Cerebellar nuclear complex (tissue), 1 donor: ENCODE data around the gene TBX20.
"Not testable (repeated sequence)": the region's sequence is repeated elsewhere in the genome, so short reads cannot be mapped to it uniquely, and the experiment has no call there.

ENCODE experiments used
- DNase-seq, 2 experiments: peaks; one replicate each; lab custom pipeline; 2025; lab: John Stamatoyannopoulos, UW

The TBX20 gene

DNA sequence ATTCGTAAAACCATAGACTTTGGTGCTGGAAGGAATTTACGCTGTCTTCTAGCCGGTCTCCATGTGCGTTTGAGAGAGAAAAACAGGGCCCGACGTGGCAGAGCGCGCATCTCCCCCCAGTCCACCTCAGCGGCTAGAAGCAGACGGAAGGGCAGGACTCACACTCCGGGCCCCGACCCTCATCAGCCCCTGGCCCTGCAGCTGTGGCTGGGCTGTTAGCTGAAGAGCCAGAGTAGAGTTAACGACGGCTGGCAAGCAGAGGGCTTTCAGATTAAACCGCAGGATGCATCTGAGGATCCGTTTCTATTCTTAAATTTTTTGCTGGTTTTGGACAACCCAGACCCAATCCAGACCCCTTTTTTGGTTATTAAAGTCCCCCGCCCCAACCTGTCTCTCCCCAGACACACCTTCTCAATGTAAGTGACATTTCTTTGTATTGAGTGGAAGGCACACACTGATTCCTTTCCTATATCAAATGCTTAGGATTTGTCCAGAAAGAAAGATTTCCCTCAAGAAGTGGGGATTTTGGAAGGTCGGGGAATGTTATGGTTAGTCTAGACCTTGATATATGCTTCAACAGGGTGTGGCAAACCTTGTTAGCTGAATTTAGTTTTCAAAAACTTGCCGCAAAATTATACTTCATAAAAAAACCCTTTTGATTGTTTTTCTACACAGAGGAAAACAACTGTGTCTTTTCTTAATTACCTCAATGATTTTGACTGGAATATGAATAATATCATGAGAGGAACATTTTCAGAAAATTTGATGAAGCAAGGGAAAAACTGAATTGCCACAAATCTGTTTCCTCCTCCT, 1.7 kb upstream of the TBX20 start:
- no peak for DNase-seq

DNA sequence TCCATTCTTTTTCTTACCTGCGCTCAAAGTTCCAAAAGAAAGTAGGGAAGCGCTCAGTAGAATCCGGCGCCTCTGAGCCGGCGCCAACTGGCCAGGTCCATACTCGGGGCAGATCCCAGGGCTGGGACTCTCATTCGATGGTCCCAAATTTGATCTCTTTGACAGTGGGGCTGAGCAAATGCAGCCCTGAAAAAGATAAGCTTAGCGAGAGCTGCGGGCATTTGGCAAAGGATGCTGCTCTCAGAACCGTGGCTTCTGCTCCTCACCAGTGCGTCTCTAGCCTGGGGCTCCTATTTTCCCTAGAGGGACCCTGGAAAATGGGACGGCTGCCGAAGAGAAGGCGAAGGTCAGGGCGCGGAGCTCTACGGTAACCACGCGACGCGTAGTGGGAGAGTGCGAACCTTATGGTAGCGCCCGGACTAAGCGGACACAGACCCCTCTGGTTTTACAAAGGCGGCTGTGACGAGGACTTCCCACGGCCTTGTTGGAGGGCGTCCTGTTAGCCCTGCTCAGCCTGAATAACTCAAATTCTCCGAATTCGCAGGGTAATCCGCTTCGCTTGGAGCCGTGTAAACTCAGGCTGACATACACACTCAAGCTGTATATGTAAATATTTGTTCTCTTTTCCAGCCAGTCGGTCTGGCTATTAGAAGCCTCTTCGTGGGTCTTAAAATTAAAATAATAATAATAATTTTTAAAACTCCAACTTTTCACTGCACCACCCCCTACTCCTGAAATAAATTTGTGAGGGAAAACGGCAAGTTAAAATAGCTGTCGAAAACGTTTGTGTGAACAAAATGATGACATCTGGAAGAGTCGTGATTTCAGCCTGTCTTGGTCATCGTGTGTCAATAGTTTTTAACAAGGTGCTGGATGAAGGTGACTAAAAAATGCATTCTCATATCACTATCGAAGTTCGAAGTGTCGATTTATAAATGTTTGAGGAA, 869 bp upstream of the TBX20 start:
- no peak for DNase-seq

DNA sequence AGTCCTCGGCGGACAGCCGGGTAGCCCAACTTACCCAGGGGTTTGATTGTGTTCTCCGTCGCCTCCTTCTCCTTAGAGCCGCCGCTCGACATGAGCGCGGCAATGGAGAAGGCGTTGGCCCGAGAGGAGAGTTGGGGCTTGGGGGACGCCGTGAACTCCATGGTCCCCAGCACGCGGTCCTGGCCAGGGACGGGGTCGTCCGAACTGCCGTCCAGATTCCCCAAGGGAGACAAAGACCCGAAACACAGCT, 515 bp downstream of the TBX20 start:
- no peak for DNase-seq

DNA sequence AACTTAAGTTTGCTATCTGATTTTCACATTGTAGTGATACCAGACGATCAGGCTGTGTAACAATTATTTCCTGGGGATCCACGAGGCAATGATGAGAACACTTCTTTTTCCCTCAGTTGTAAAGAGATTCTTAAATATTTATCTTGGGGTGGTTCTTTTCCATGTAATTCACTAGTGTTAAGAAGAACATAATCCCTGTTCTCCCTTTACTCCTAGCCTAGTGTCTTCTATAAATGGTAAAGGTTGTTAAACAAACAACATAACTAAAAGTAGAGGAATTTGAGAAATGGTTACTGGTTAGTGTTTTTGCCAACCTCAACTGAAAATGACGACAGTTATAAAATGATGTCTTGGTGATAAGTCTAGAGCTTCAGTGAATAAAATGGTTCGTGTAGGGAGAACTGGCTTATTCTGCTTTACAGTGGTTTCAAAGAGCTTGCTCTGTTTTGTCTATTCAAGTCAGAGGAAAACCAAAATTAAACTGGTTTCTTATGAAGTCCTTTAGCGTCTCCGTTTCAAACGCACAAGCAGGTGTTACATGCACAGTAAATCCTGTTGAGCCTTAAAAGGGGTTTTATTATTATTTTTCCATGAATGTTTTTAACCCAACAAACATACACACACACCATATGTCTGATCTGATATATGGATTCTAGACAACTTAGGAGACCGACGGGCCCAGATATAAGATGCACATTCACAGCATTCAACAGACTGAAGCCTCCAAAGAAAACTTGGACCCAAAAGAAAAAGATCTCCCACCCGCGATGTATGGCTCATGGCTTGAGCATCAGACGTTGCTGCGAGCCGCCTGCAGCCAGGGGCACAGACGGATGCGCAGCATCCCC, 1.1 kb downstream of the TBX20 start:
- no peak for DNase-seq

DNA sequence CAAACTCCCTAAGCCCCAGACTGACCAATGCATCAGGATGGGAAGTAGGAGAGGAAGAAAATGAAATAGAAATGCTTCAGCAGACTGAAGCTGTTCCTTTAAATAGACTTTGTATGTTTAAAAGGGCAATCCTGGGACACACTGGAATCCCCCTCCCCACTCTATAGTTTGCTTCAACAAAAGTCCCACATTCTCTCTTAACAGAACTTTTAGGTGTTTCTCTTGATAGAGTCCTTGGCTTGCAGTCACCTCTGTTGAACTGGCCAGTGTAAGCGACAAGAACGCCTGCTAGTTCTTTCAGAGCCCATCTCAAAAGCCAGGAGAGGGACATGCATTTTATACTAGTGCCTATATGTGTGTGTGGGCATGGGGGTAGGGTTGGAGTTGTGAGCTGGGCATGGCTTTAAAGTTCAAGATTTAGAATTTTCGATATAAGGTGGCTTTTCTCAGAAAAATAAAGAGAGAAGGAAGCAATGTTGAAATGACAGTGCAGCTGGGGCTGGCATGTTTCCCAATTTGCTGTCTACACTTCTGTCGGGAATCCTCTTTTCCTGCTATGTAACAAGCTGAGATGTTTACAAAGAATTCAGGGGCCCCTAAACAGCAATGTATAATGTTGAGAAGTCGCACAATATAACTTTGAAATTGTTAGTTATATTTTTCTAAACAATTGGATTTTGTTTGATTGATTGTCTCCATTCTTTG, 2.1 kb downstream of the TBX20 start:
- DNase-seq = no peak

DNA sequence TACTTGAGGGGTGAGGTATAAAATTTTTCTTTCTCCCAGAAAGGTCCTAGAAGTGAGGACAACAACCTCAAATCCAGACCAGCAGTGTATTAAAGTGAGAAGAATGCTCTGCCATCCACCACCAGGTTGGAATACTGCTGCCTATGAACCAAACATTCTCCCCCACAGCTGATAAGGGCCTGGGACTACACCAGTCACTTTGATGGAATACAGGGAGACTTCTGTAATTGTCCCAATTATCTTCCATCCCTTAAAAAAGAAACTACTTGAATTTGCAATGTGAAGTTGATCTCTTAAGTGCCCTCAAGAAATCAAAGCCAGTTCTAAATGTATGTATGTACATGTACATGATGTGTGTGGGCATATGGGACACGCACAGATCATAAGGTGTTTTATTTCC, 3.0 kb downstream of the TBX20 start:
- no peak for DNase-seq

DNA sequence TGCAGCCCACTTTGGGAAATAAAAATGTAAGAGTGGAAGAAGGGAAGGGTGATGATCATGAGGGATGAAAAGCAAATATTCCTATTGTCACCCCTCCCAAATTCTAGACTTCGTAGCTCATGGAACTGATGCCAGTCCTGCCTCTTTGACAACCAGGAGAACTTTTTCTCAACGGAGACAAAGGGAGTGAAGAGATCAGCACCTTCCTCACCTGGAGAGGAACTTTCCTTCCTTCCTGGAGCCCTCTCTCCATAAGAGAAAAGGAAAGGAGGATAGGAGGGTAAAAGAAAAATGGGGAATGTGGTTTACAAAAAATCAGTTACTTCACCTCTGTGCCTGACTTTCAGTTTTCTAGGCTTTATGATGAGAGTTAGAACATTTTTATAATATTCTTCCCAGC, 3.4 kb downstream of the TBX20 start:
- DNase-seq = no peak

DNA sequence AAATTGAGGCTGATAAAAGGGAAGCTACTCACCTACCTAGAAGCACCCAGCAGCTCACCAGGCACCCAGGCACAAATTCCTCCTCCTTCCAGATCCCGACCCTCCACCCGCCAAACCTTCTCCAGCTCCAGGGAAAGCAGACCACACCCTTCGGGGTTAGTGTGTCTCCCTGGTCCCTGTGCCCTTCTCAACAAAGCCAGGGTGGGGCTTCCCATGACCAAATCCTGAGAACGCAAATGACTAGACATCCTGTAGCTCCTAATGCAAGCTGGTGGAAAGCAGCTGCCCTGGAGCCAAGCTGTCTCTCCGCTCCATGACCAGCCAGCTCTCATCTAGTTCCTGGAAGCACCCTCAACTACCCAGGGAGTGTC, 4.4 kb downstream of the TBX20 start:
- DNase-seq = no peak

DNA sequence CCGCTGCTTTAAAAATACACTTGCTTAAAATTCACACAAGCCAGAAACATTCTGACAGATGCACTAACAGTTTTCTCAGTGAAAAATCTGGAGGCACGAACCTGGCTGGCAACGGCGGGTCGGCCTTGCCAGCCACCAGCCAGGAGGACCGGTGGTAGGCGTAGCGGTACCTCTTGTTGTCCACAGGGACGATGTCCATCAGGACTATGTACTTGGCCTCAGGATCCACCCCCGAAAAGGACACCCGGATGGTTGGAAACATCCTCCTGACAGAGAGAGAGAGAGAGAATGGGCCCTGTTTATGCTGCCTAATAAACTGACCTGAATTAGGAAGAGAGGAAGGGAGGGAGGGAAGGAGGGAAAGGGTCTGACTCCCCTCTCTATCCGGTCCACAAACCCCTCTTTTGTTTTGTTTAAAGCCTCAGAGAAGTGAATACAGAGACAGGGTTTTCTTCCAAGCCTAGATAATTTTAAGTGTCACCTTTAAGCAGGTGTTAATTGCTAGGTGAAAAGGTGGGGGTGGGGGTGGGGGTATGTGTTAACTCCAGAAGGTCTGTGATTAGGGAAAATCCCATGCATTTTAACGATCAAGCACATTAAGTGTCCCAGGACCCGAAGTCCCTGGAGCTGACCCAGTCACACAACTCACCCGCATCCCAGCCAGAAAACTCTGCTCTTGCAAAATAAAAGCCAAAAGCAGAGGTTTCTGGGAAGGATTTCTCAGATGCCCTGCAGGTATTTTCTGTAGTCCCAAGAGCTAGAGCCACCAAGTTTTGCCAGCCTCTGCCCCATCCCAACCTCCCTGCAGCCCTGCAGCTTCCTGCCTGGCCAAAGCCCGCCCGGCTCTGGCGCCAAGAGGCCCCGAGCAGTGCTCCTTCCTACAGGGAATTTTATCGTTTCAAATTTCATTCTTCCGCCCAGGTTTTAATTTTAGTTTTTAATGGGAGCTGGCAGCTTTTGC, 5.0 kb downstream of the TBX20 start:
- DNase-seq = no peak

DNA sequence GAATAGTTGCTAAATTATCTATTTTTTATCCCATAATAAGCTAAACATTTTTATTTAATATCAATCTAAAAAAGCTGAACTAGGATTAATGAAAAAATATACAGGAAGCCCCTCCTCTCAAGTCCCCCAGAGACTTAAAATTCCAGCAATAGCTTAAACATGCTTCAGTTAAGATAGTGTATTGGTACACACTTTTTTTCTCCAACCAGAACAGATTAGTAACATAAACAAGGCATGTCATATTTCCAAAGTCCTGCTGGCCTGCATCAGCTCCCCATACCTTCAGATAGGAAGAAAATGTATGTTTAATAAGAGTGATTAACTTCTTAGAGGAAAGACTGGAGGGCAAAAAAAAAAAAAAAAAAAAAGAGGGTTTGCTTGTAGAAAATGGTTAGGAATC, 7.1 kb downstream of the TBX20 start:
- DNase-seq = no peak

DNA sequence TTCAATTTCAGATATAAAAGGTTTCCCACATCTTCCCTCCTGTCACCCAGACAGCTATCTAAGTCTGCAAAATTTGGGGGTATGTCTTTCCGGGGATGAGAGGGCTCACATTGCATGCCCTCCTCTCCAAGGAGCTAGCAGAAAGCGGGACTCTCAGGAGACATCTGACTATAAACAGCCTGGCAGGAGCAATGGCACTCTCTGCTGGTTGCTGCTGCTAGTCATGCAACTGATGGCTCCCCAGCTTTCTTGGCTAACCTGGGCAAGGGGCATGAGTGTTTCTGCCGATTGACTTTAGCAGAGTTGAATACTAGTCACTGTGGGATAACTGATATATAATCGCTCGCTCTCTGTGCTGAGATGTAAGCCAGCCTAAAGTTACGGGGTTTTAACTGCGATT, 12.0 kb downstream of the TBX20 start:
- no peak for DNase-seq

DNA sequence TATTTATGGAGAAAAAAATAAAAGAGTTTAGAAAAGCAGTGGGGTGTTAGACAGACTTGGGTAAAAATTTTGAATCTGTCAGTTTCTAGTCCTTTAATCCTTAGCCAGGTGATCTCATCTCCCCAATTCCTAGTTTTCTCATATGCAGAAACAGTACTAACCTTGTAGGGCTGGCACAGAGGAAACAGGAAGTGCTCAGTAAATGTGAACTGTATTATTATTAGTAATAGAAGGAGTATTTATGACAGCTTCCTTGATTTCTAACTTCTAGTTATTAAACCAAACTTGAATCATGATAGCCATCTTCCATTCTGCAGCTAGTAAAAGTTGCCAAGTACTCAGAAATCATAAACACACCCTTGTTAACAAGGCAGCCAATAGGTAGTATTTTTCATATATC, 12.5 kb downstream of the TBX20 start:
- no peak for DNase-seq

DNA sequence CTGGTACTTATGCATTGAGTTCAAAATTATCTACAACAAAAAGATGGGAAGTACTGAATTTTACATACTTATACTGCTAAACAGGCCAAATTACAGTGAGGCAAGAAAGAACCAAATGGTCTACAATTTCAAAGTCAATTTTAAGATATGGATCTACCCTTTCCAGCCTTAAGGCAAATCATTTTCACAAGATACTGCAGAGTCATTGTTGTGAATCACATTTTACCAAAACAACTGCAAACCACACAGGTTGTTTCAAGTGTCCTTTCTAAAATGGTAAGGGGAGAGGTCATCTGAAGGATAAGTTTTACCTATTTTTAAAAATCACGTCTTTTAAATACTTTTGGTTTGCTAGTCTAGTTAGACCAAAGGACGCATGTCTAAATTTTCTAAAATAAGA, 12.9 kb downstream of the TBX20 start:
- DNase-seq = not testable (repeated sequence)

DNA sequence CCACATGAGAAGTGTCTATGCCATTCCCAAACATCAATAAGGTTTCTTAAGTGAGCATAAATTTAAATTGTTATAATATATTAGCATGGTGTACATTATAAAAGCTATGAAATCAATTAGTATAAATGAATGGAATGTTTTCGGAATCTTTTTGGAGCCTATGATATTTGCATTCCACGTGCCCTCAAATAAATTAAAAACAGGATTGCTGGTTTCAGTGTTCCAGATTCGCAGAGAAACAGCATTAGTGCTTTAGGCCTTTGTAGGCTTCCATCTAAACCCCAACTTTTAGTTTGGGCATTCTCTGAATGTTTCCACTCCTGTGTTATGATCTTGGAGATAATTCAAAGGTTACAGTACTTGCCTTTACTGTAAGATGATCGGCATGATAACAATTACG, 15.4 kb downstream of the TBX20 start:
- not testable (repeated sequence) for DNase-seq

DNA sequence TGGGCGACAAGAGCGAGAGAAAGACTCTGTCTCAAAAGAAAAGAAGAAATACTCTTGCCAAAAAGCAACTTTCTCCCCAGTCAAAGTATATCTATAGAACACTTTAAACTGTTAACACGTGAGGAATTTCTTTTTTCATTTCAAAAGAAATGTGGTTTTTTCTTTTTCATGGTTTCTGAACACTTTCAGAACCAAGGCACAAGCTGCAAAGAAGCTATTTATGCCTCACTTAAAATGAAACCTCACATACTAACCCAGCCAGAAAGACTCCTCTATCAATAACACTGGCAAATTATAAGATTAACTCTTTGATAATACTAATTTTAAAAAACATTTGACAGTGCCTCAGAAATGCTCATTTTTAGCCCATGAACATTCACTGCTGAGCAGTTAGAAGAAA, 20.9 kb downstream of the TBX20 start:
- DNase-seq = no peak

DNA sequence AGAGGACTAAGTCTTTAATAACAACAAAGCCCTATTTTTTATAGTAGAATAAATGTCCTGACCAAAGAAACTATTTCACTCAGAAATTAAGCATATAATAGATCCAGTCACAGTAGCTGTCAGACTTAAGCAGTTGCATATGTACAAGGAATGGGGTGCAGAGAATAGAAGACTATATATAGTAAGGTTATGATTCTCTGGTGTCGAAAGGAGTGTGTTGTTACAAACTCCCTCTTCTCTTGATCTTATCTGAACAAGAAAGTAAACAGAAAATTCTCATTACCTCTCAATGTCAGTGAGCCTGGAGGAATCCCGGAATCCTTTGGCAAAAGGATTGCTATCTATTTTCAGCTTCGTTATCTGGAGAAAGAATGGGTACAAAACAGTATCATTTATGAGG, 22.7 kb downstream of the TBX20 start:
- DNase-seq = not testable (repeated sequence)

DNA sequence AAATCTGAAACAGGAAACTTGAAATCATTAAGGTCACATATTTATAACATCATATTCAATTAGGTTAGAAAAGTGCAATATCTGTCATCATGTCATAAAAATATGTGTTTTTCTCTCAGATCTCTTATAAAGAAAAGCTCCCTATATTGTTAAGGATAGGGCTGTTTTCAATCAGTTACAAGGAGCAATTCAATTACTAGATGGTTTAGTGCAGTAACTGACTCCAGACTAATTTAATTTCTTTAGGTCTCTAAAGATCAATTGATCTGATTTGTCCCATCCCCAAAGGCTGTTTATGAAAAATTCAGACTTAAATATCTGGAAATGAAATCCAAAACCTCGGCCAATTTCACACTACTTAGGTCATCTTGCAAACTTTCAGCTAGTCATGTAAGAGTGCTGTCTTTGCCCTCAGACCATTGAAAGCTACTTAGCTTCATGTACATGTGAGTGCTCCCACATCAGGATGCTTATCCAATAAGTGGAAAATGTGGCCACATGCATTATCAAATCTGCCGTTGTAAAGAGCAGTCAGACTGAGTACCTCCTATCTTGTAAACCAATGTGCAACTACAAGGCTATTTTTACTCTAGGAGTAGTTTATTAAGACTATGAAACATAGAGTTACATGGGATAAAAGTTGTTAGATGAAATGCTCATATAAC, 24.7 kb downstream of the TBX20 start:
- not testable (repeated sequence) for DNase-seq

DNA sequence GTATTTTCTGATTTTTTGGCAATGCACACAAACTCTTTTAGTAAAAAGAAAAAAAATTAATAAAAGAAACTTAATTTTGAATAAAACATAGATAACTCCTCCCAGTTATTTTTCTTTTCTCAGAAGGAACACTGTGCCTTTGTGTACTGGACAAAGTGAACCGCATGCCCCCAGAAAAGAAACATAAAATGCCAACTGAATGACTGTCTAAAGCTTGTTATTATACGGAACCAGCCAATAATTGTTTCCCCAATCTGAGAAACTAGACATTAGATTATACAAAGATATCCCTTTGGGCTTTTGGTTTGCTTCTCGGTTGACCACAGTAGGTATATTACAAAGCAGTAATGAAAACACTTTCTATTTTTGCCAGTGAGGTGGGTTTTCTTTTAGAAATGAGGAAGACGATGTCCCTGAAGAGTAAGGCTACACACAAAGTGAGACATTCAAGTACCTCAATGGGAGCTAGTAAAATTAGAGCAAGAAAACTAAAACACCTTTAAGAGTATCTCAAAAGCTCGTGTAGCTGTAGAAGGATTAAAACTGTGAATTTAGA, 25.3 kb downstream of the TBX20 start:
- DNase-seq = not testable (repeated sequence)

DNA sequence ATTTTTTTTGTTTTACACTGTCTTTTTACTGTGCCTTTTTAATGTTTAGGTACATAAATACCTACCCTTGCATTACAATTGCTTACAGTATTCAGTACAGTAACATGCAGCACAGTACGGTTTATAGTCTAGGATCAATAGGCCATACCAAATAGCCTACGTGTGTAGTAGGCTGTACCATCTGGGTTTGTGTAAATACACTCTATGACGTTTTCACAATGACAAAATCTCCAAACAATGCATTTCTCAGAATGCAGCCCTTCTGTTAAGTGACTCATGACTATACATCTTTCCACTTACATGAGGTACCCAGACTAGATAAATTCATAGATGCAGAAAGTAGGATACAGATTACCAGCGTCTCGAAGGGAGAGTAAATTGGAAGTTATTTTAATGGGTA, 26.5 kb downstream of the TBX20 start:
- DNase-seq = not testable (repeated sequence)

DNA sequence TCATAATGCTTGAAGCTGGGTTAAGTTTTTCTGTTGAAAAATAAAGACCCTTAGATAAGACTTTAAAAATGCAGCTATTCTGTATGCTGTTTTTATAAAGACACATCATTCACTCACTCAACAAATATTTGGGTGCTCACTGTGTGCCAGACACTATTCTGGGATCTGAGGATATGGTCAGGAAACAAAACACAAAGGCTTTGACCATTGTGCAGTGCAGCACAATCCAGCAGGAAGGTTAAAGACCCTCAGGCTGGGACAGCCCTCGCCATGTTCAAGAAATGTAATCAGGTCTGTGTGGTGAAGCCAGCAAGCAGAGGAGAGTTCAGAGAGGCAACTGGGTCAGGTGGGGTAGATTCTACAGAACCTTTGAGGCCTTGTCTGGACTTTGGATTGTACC, 31.5 kb downstream of the TBX20 start:
- DNase-seq = not testable (repeated sequence)
